ENCODE results near the gene ZBTB24.

GRCh38 chr6:109521080-109521479 lies 38.1 kb upstream of the ZBTB24 start:
- TF ChIP-seq CTCF (conservative IDR thresholded peaks at IDR 0.05 in 1 of 2, IDR thresholded peaks at IDR 0.05 in 1 of 2; ENCODE audit: extremely low read depth in 1 of 2, insufficient read depth in 1 of 2, low read depth in 1 of 2, low read length in 2 of 2) (no peak), EZH2 (IDR thresholded peaks at IDR 0.05; ENCODE audit: borderline replicate concordance, low read length) (no peak)

All from mammary epithelial cell (primary cell).